Fibroblast of skin of scalp (primary cell): ENCODE results near the gene ADH5.
"Not testable (repeated sequence)": the region's sequence is repeated elsewhere in the genome, so short reads cannot be mapped to it uniquely, and the experiment has no call there.

Source experiments
- DNase-seq: peaks from one replicate; pipeline ENCODE4 v3.0.0-alpha.2; 2013

The ADH5 gene

GRCh38 chr4:99029018-99029735, 59.4 kb downstream of the ADH5 start:
- DNase-seq, result no peak

- DNase-seq, result peak; percentile 42
Observed at GRCh38 chr4:99028187-99028586, 60.4 kb downstream of the ADH5 start.

- no peak for DNase-seq
Observed at GRCh38 chr4:99027304-99027703, 61.3 kb downstream of the ADH5 start.

GRCh38 chr4:99025506-99025905, 63.1 kb downstream of the ADH5 start:
- no peak for DNase-seq

- no peak for DNase-seq
Observed at GRCh38 chr4:99024481-99025275, 63.9 kb downstream of the ADH5 start.

- DNase-seq, result not testable (repeated sequence)
Observed at GRCh38 chr4:99023800-99024251, 64.8 kb downstream of the ADH5 start.

GRCh38 chr4:99022566-99022965, 66.0 kb downstream of the ADH5 start:
- no peak for DNase-seq

- no peak for DNase-seq
Observed at GRCh38 chr4:99021386-99021785, 67.2 kb downstream of the ADH5 start.
